ENCODE measurements around the gene MKKS. TPM values are rescaled to one million over a fixed set of nuclear protein-coding genes. Genes with fewer than 3 reads are reported as not detected.
A peak's percentile ranks its signal among the peaks of the same experiment; 100 is the strongest.

Gene MKKS
- polyA plus RNA-seq, 2 of the 4 experiments (the other 2 are of a cell fraction), result 24.3 to 85.2 TPM

DNA sequence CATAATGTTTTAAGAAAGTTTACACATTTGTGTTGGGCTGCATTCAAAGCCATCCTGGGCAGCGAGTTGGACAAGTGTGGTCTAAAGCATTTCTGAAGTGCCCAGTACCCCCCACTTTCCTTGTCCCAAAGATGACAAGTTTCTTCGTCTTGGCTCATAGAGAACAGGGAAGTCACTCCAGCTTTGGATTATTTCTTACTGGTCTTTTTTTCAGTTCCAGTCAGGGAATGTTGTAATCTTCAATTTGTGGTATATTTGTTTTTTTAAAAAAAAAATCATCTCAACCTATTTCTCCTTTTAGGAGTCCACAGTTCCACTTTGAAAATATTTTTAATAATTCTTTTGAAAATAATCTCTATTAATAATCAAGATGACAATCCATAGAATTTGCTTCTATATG lies 35.0 kb upstream of the MKKS start:
- peak overlapping the region; percentile 32; the same call in 2 of the 3 replicates for H3K4me2 ChIP-seq
- ChIA-PET POLR2A (no interaction called here), CTCF (interaction anchor here (0.8 to 2.5 kb wide), 10 partner anchors 11 to 1075 kb away, joined by 3 to 20 read pairs (median 6); no protein-coding TSS in a partner anchor)
- H3K4me3 ChIP-seq, result no peak overlapping the region
- H3K9me3 ChIP-seq, result 0 out of 3 replicates have a peak, but pooled peaks cover 6% of the 10 kb centered on the region
- DNase-seq (ENCODE audit: low read depth in 1 of 2, low spot score in 1 of 2), result no peak
- TF ChIP-seq SREBF2 (IDR thresholded peaks at IDR 0.05) (no peak), JUN (IDR thresholded peaks at IDR 0.05) (no peak), NFE2L2 (conservative IDR thresholded peaks at IDR 0.05; ENCODE audit: low read length) (no peak), KDM1A (IDR thresholded peaks at IDR 0.05; ENCODE audit: low read depth) (no peak), MYC (IDR thresholded peaks at IDR 0.05; ENCODE audit: borderline replicate concordance, low read length) (no peak), POLR2AphosphoS2 (conservative IDR thresholded peaks at IDR 0.05; ENCODE audit: low read length) (no peak), EHF (CRISPR knock-in tag; IDR thresholded peaks at IDR 0.05) (no peak)
- TF ChIP-seq, protein P1, sequence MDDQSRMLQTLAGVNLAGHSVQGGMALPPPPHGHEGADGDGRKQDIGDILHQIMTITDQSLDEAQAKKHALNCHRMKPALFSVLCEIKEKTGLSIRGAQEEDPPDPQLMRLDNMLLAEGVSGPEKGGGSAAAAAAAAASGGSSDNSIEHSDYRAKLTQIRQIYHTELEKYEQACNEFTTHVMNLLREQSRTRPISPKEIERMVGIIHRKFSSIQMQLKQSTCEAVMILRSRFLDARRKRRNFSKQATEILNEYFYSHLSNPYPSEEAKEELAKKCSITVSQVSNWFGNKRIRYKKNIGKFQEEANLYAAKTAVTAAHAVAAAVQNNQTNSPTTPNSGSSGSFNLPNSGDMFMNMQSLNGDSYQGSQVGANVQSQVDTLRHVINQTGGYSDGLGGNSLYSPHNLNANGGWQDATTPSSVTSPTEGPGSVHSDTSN (IDR thresholded peaks at IDR 0.05), result no peak
- TF ChIP-seq, protein P2, sequence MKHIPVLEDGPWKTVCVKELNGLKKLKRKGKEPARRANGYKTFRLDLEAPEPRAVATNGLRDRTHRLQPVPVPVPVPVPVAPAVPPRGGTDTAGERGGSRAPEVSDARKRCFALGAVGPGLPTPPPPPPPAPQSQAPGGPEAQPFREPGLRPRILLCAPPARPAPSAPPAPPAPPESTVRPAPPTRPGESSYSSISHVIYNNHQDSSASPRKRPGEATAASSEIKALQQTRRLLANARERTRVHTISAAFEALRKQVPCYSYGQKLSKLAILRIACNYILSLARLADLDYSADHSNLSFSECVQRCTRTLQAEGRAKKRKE (CRISPR knock-in tag; IDR thresholded peaks at IDR 0.05; ENCODE audit: low read depth), result no peak
- 59% methylated on average over 2 of the region's 2 CpGs for WGBS (ENCODE audit: missing lambda C conversion rate)
- peaks cover 48% of the 10 kb centered on the region for H3K4me1 ChIP-seq
- H3K27ac ChIP-seq, result peak overlapping the region; percentile 37 to 74
- ATAC-seq, result no peak
- FAIRE-seq, result no peak

DNA sequence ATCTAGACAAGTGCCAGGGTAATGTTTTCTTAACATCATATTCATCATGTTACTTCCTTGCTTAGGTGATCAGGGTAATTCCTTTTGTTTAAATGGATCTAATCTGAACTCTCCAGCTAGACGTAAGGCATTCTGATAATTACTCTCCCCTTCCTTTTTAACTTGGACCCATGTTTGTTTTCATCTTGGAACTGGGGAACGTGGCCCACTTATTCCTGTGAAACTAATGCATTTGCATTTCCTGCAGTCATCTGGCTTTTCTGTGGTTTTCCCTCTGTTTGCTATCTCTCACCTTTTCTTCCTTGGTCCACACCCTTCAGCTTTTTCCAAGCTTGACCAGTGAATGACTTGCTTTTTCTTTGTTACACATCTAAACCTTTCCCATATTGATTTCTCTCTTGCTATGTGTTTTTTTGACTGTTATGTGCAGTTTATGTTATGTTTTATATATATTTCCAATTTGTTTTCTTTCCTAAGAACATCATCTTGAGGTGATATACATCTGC lies 34.4 kb upstream of the MKKS start:
- POLR2A ChIA-PET, result no interaction called here
- Histone ChIP-seq H3K4me3 (no peak overlapping the region), H3K9me3 (0 out of 3 replicates have a peak, but pooled peaks cover 9% of the 10 kb centered on the region), H3K4me2 (peak overlapping the region; percentile 32), H3K27ac (peak overlapping the region; percentile 37 to 74), H3K4me1 (peaks cover 49% of the 10 kb centered on the region)
- no peak for TF ChIP-seq KDM5A (IDR thresholded peaks at IDR 0.05)
- 0 out of 2 replicates have a peak, but pooled peaks have one; percentile 40 for TF ChIP-seq HOXB5 (CRISPR knock-in tag; IDR thresholded peaks at IDR 0.05)
- CTCF ChIA-PET, result interaction anchor here (0.6 to 2.5 kb wide), 14 partner anchors 10 to 1075 kb away, joined by 3 to 20 read pairs (median 5); no protein-coding TSS in a partner anchor
- peak; percentile 86 for FAIRE-seq
- ATAC-seq, result no peak
- DNase-seq (ENCODE audit: low read depth in 1 of 2, low spot score in 1 of 2), result no peak
- 58% methylated on average over 2 of the region's 2 CpGs for WGBS (ENCODE audit: missing lambda C conversion rate)

DNA sequence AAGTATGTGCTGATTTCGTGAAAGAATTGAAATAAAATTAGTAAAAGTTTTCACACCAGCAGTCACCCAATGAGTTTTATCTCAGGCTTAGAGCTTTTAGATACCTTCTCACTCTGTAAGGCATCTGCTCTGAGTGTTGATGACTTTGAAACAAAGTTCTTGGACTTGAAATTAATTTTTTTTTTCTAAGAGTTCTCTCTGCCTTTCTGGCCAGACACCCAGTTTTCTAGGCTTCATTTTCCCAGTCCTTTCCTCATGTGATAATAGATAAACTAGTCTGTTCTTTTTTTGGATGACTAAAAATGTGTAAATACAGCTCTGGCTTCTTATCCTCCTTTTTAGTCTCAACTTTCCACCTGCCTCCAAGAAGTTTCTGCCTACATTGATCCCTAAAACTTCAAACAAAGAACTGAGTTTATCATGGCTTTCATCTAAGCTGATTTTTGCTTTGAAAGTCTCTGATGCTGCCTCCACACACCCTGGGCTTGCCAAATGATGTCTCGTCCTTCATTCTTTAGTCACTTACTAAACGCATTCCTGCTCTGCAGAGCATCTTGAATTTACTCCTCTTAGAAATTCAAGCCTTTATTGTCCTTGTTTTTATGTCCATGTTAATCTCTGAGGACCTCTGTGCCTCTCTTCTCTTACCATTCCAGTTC lies 33.8 kb upstream of the MKKS start:
- CTCF ChIA-PET, result interaction anchor here (0.7 to 2.5 kb wide), 11 partner anchors 15 to 1076 kb away, joined by 3 to 20 read pairs (median 5); no protein-coding TSS in a partner anchor
- TF ChIP-seq POLR2AphosphoS2 (conservative IDR thresholded peaks at IDR 0.05; ENCODE audit: low read length) (no peak), GATA3 (IDR thresholded peaks at IDR 0.05; ENCODE audit: borderline replicate concordance) (no peak), NPAS2 (CRISPR knock-in tag; IDR thresholded peaks at IDR 0.05; ENCODE audit: borderline replicate concordance) (no peak), HEYL (CRISPR knock-in tag; IDR thresholded peaks at IDR 0.05) (no peak), ZFP36 (IDR thresholded peaks at IDR 0.05; ENCODE audit: borderline replicate concordance, partially characterized antibody) (no peak), ZC3H11A (IDR thresholded peaks at IDR 0.05) (no peak), HOXB5 (CRISPR knock-in tag; IDR thresholded peaks at IDR 0.05) (no peak), MAZ (IDR thresholded peaks at IDR 0.05; ENCODE audit: borderline replicate concordance, low read depth, low read length) (no peak), MAFK (IDR thresholded peaks at IDR 0.05; ENCODE audit: partially characterized antibody) (no peak), EHMT2 (IDR thresholded peaks at IDR 0.05; ENCODE audit: low read depth) (no peak), HDAC2 (IDR thresholded peaks at IDR 0.05) (no peak), ESRRA (IDR thresholded peaks at IDR 0.05; ENCODE audit: borderline replicate concordance, low read length) (no peak), JUN (IDR thresholded peaks at IDR 0.05) (no peak)
- TF ChIP-seq, protein P3, sequence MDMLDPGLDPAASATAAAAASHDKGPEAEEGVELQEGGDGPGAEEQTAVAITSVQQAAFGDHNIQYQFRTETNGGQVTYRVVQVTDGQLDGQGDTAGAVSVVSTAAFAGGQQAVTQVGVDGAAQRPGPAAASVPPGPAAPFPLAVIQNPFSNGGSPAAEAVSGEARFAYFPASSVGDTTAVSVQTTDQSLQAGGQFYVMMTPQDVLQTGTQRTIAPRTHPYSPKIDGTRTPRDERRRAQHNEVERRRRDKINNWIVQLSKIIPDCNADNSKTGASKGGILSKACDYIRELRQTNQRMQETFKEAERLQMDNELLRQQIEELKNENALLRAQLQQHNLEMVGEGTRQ (IDR thresholded peaks at IDR 0.05), result no peak
- TF ChIP-seq, protein P4, sequence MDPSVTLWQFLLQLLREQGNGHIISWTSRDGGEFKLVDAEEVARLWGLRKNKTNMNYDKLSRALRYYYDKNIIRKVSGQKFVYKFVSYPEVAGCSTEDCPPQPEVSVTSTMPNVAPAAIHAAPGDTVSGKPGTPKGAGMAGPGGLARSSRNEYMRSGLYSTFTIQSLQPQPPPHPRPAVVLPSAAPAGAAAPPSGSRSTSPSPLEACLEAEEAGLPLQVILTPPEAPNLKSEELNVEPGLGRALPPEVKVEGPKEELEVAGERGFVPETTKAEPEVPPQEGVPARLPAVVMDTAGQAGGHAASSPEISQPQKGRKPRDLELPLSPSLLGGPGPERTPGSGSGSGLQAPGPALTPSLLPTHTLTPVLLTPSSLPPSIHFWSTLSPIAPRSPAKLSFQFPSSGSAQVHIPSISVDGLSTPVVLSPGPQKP (IDR thresholded peaks at IDR 0.05; ENCODE audit: low read depth, low read length), result no peak
- TF ChIP-seq, protein P5, sequence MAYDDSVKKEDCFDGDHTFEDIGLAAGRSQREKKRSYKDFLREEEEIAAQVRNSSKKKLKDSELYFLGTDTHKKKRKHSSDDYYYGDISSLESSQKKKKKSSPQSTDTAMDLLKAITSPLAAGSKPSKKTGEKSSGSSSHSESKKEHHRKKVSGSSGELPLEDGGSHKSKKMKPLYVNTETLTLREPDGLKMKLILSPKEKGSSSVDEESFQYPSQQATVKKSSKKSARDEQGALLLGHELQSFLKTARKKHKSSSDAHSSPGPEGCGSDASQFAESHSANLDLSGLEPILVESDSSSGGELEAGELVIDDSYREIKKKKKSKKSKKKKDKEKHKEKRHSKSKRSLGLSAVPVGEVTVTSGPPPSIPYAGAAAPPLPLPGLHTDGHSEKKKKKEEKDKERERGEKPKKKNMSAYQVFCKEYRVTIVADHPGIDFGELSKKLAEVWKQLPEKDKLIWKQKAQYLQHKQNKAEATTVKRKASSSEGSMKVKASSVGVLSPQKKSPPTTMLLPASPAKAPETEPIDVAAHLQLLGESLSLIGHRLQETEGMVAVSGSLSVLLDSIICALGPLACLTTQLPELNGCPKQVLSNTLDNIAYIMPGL (CRISPR knock-in tag; IDR thresholded peaks at IDR 0.05; ENCODE audit: borderline replicate concordance), result no peak
- TF ChIP-seq, protein P6, sequence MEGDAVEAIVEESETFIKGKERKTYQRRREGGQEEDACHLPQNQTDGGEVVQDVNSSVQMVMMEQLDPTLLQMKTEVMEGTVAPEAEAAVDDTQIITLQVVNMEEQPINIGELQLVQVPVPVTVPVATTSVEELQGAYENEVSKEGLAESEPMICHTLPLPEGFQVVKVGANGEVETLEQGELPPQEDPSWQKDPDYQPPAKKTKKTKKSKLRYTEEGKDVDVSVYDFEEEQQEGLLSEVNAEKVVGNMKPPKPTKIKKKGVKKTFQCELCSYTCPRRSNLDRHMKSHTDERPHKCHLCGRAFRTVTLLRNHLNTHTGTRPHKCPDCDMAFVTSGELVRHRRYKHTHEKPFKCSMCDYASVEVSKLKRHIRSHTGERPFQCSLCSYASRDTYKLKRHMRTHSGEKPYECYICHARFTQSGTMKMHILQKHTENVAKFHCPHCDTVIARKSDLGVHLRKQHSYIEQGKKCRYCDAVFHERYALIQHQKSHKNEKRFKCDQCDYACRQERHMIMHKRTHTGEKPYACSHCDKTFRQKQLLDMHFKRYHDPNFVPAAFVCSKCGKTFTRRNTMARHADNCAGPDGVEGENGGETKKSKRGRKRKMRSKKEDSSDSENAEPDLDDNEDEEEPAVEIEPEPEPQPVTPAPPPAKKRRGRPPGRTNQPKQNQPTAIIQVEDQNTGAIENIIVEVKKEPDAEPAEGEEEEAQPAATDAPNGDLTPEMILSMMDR (IDR thresholded peaks at IDR 0.05), result no peak

More for the DNA sequence above, 33.8 kb upstream of the MKKS start:
- H3K9me3 ChIP-seq, result 0 out of 3 replicates have a peak, but pooled peaks cover 9% of the 10 kb centered on the region
- DNase-seq (ENCODE audit: low read depth in 1 of 2, low spot score in 1 of 2), result no peak
- 44% methylated on average over 3 of the region's 3 CpGs for WGBS (ENCODE audit: missing lambda C conversion rate)
- no peak for FAIRE-seq
- peak overlapping the region; percentile 37 to 74 for H3K27ac ChIP-seq
- H3K4me2 ChIP-seq, result peak overlapping the region; percentile 32
- peaks cover 46% of the 10 kb centered on the region for H3K4me1 ChIP-seq
- no peak overlapping the region for H3K4me3 ChIP-seq
- no peak for ATAC-seq
- POLR2A ChIA-PET, result no interaction called here
